Activated CD4-positive, alpha-beta T cell treated with anti-CD3 and anti-CD28 coated beads, Interleukin-2, amount 50 U/mL, for 4 hours (primary cell): ENCODE measurements around the gene GSTM3.
A peak's percentile ranks its signal among the peaks of the same experiment; 100 is the strongest.

ENCODE experiments used
- DNase-seq, 2 experiments: peaks; one replicate each; pipeline ENCODE4 v3.0.0-alpha.2; 2020

The GSTM3 gene

DNA sequence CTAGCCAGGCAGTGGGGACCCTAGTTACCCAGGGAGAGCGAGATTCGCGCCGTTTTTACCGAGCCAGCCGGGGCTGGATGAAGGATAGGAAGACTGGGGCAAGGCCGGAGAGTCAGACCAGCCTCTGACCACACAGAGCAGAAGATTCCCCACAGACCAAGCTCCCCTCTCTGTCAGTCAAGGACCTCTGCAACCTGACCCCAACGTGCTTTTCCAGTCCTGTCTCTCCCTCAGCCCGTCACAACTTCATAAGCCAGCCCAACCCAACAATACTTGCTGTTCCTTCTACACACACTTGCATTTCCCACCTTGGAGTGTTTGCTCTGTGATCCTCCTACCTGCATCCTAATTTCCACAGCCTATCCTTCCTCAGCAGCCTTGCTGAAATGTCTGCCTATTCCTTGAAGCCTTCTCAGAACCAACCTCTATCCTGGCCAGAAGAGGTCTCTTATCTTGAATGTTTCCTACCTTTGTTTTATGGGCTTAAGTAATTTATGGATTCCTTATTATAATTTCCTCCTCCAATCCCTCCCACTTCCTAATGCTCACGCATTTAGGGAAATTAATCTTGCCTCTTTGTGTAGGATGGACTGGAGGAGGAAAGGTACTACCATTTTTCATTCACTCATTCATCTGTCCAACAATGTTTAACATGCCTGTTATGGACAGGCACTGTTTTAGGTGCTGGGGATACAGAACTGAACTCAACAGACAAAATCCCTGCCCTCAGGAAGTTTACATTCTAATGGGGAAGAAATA lies at the start of gene GSTM3:
Gene GSTM3, minus strand, starts transcription at position 424 of the 759 bp plus-strand sequence. CDS start 751 bp downstream, outside the sequence.
- DNase-seq, result no peak

- no peak for DNase-seq
These were observed 49.5 kb upstream of the GSTM3 start for GRCh38 chr1:109790329-109790728.

DNA sequence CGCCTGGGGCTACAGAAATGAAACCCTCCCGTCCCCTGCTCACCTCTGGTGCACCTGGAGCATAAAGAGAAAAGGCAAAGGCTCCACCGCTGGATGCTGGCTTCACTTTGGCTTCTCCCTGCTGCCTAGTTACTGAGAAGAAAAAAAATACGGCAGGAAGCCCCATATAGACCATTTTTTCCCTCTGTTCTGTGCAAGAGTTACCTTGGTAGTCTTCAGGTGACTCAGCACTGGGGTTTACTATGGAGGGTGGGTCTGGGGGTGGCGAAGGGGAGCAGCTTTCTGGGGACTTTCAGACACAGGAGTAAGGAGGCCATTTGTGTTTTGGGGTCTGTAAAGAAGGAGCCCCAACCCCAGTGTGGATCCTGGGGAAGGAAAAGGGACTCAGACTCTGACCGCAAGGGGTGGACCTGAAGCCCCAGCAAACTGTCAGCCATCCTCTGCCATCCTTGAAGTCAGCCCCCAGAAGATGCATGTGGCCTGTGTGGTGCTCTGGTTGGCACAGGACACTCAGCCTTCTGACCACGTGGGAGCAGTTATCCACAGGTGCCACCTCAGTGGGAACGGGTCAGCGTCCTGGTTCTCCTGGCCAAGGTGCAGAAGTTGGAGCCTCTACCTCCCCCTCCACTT lies 48.8 kb upstream of the GSTM3 start:
- DNase-seq, result no peak

DNA sequence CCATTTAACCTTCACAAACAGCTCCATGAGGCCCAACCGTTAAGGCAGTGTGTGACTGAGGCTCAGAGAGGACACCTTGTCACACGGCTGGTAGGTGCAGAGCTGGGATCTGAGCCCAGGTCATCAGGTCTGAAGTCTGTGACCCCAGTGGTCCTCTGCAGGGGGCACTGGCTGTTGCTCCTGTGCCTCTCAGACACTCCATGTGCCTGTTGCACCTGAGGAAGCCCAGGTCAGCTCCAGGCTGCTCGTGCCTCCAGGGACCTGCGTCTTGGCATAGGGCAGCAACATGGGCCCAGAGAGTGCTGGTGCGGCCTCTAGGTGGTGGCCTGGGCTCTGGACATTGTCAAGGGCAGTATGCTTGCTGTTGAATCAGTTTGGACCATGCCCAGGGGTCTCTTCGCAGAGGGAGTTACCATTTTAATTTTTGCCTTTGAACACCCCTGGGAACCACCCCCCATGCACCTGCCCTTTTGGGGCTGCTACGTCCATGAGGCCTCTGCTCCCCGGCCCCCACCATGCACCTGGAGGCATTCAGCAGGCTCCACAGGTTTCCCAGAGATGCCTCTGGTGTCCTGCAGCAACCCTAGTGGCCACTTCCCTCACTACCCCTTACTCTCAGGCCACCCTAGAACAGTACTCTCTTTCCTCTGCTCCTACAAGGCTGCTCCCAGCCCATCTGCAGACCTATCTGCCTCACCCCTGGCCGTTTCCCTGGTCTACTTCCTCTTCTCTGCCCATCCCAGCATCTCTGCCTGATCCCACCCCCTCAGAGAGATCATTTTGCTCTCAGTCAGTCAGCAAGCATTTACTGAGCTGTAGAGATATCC lies 48.1 kb upstream of the GSTM3 start:
- DNase-seq, result no peak

GRCh38 chr1:109787845-109788601 lies 47.2 kb upstream of the GSTM3 start:
- DNase-seq, result no peak

GRCh38 chr1:109787211-109787844 lies 46.5 kb upstream of the GSTM3 start:
- no peak for DNase-seq

- no peak for DNase-seq
These were observed 45.7 kb upstream of the GSTM3 start for GRCh38 chr1:109786531-109787021.

- no peak for DNase-seq
These were observed 45.3 kb upstream of the GSTM3 start for GRCh38 chr1:109786112-109786480.

GRCh38 chr1:109785446-109786111 lies 44.7 kb upstream of the GSTM3 start:
- no peak for DNase-seq

GRCh38 chr1:109784551-109785252 lies 43.9 kb upstream of the GSTM3 start:
- DNase-seq, result no peak

DNA sequence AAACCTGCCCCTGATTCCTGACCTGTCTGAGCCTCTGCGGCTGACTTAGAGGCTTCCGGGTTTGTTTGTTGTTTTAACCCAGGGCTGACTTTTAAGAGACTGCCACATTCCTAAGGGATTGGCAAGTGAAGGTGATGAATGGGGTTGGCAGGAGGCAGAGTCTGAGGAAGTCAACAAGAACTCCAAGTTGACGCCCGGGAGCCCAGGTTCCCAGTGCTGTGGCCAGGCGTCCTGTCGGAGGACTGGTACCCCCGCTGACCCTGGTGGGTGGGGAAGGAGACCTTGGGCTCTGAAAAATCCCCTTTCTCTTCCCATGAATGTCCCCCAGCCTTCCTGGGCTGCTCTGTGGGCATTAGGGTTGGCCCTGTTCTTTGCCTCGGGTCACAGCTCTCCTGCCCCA lies 42.6 kb upstream of the GSTM3 start:
- DNase-seq, result no peak

GRCh38 chr1:109782927-109783326 lies 42.1 kb upstream of the GSTM3 start:
- DNase-seq, result no peak

DNA sequence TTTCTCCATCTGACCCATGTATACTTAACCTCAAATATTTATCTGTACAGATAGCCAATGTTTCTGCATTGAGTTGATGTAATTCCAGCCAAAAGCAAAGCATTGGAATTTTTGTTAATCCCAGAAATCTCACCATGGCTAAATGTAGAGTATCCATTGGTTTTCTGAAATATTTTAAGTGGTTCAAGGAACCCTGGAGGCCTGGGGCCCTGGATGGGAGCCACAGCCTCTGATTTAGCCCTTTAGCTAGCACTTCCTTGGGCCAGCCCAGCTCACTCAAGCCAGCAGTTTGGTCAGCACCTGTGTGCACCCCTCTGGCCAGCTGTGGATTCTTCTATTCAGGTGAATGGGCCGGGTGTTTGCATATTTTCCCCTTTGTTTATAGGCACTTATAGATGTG lies 41.7 kb upstream of the GSTM3 start:
- DNase-seq, result no peak

DNA sequence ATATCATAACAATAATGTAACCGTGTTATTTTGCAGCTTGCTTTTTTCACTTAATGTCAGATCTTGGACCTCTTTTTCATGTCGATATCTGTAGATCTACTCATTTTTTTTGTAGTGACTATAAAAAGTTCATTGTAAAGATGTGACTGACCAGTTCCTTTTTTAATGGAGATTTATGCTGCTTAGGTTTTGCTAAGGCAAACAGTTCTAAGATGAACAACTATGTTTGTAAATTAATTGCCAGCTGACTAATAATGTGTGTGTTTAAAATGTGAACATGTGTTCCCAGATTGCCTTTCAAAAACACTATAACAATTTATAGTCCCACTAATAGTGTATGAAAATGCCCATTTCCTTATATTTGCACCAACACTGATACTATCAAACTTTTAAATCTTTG lies 41.0 kb upstream of the GSTM3 start:
- no peak for DNase-seq

- DNase-seq, result no peak
These were observed 40.1 kb upstream of the GSTM3 start for GRCh38 chr1:109780982-109781381.

- DNase-seq, result no peak
These were observed 37.3 kb upstream of the GSTM3 start for GRCh38 chr1:109777980-109778625.

DNA sequence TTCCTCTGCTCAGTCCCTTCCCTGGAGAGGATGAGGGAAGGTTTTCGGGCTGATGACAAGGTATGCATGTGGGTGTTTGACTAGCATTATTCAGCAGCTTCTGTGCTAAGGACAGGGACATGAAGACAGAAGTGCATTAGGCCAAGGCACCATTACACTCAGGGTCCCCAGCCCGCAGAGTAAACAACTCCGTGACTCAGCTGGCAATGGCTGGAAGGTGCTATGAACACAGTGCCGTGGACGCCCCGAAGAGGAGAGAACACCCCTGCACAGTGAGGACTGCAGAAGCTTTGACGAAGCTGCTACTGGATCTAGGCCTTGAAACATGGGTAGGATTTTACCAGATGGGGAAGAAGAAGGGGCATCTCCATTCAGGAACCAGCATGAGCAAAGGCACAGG lies 36.6 kb upstream of the GSTM3 start:
- DNase-seq, result no peak

DNA sequence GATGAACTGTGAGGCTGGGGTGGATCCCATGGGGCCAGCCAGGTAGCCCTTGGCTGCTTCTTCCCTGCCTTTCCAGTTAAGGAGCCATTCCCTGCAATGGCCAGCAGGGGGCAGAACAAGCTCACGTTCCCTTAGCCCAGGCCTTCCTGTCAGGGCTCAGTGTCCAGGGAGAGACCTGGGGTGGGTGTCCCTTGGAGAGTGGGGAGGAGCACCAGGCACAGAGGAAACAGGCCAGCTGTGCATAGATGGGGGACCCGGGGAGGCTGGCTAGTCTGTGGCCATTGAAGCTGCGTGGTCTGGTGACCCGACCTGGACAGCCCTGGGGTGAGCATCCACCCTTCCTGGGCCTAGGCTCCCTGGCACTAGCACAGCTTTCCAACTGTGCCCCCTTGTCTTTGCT lies 36.1 kb upstream of the GSTM3 start:
- DNase-seq, result peak; percentile 65 to 70

DNA sequence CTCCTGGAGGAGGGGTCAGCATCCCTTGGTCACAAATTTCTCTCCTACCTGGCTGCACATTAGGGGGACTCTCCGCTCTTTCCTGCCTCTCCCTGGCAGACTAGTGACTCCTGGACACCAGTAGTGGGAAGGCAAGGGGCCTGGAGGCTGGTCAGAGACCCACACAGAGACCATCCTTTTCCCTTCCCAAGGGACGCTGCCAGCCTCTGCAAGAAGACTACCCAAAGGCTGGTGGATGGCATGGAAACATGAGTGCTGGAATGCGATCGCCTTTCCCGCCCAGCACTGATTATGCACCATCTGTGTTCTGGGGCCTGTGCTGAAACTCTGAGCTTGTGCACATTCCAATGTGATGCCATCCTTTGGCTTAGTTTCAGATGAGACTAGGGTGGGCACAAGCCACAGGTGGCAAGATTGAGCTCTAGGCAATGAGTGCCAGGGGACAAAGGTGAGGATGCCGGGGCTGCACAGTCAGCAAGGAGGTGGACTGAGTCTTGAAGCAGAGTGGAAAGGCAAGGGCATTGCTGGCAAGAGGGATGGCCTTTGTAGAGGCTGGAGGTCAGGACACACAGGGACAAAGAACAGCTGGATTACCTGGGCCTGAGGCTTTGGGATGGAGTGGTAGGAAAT lies 35.5 kb upstream of the GSTM3 start:
- DNase-seq, result no peak

- no peak for DNase-seq
These were observed 34.6 kb upstream of the GSTM3 start for GRCh38 chr1:109775398-109775797.
